ENCODE measurements around the gene ID2. TPM values are rescaled to one million over a fixed set of nuclear protein-coding genes. Genes with fewer than 3 reads are reported as not detected.

ID2 gene
- total RNA-seq, 1 experiment from 2014 or later: 48.6 TPM

- Histone ChIP-seq H3K18ac (ENCODE audit: insufficient read length, low read depth, low read length) (no peak overlapping the region), H3K56ac (ENCODE audit: insufficient read length, low read depth, low read length) (no peak overlapping the region), H3K4ac (ENCODE audit: low read depth, low read length) (no peak overlapping the region), H3K27ac (ENCODE audit: insufficient read length, low read depth, low read length) (no peak overlapping the region), H2BK5ac (ENCODE audit: insufficient read length, low read length) (no peak overlapping the region), H2AK5ac (ENCODE audit: insufficient read length, low read length) (no peak overlapping the region), H3K27me3 (ENCODE audit: insufficient read depth, low read length) (no peaks in the 10 kb centered on the region), H2AFZ (ENCODE audit: low read length) (no peak overlapping the region), H4K91ac (ENCODE audit: insufficient read length, low read depth, low read length) (no peak overlapping the region), H3K23me2 (ENCODE audit: insufficient read length, low read depth, low read length, poor library complexity, severe bottlenecking) (no peaks in the 10 kb centered on the region), H3T11ph (ENCODE audit: low read length) (no peak overlapping the region), H3K79me2 (ENCODE audit: insufficient read depth, low read length) (no peaks in the 10 kb centered on the region), H3K14ac (ENCODE audit: insufficient read depth, low read length) (no peak overlapping the region), H3K4me1 (ENCODE audit: insufficient read depth, low read length) (no peaks in the 10 kb centered on the region), H4K8ac (replicated peaks; ENCODE audit: insufficient read length, low read depth, low read length) (no peak overlapping the region), H3K4me2 (ENCODE audit: insufficient read depth, insufficient read length, low read length) (no peak overlapping the region), H3K9me3 (ENCODE audit: control insufficient read depth, low read depth, low read length) (no peaks in the 10 kb centered on the region), H4K20me1 (ENCODE audit: control insufficient read depth, insufficient read depth, insufficient read length) (no peaks in the 10 kb centered on the region), H2BK15ac (ENCODE audit: low read depth, low read length) (no peak overlapping the region), H2BK12ac (ENCODE audit: insufficient read length, low read depth, low read length) (no peak overlapping the region), H2BK120ac (ENCODE audit: low read depth, low read length, poor library complexity, severe bottlenecking) (no peak overlapping the region), H2BK20ac (ENCODE audit: low read depth, low read length, poor library complexity, severe bottlenecking) (no peak overlapping the region), H3K79me1 (ENCODE audit: insufficient read depth, low read depth, low read length, poor library complexity, severe bottlenecking) (no peaks in the 10 kb centered on the region), H3K23ac (ENCODE audit: insufficient read length, low read depth, low read length) (no peak overlapping the region), H3K9ac (ENCODE audit: extremely low read depth, insufficient read length, low read length) (no peak overlapping the region), H4K5ac (ENCODE audit: insufficient read length, low read depth, low read length) (no peak overlapping the region)
- no peak for DNase-seq
- Mint-ChIP-seq H3K36me3 (ENCODE audit: insufficient read depth in 1 of 3, low read depth in 3 of 3) (peaks cover 0 to 8% (median 0%) of the 10 kb centered on the region in 3 experiments; a peak in 4 of 7 replicates), H3K4me3 (no peak overlapping the region), H3K4me1 (0 out of 4 replicates have a peak, but pooled peaks cover 0 to 2% of the 10 kb centered on the region in 2 experiments), H3K27me3 (ENCODE audit: low read depth) (no peaks in the 10 kb centered on the region; the same call in none of the 2 replicates), H3K9me3 (peaks cover 3 to 11% of the 10 kb centered on the region in 2 experiments; a peak in 4 of 5 replicates), H3K27ac (no peak overlapping the region; a peak in 1 of 7 replicates)
- WGBS (ENCODE audit: extremely low coverage, insufficient read length, low lambda C conversion rate): no CpG with 5 or more reads among the region's 4 CpGs
- no peak for TF ChIP-seq CTCF (conservative IDR thresholded peaks at IDR 0.05)
These were observed 31.6 kb upstream of the ID2 start for GRCh38 chr2:8650256-8650655.
